OCI-LY7 (cell line): ENCODE results near the gene ATP5F1B.

Experiments used
- EZH2phosphoT487 ChIP-seq: fragments of 200-600 bp; sonication (generic); IDR thresholded peaks from 2 replicates; pipeline ENCODE4 v1.6.1; 2018; ENCODE audit warnings: low read depth, borderline replicate concordance, mild to moderate bottlenecking, mixed run types, antibody characterized with exemption, low read length, moderate library complexity, mixed read lengths
- TF ChIP-seq, protein P1 (sequence below): fragments of 200-600 bp; sonication (generic); conservative IDR thresholded peaks from 2 replicates; pipeline ENCODE4 v1.5.1; 2014; ENCODE audit warnings: mild to moderate bottlenecking, antibody characterized with exemption, low read length, moderate library complexity, mixed read lengths

DNA sequence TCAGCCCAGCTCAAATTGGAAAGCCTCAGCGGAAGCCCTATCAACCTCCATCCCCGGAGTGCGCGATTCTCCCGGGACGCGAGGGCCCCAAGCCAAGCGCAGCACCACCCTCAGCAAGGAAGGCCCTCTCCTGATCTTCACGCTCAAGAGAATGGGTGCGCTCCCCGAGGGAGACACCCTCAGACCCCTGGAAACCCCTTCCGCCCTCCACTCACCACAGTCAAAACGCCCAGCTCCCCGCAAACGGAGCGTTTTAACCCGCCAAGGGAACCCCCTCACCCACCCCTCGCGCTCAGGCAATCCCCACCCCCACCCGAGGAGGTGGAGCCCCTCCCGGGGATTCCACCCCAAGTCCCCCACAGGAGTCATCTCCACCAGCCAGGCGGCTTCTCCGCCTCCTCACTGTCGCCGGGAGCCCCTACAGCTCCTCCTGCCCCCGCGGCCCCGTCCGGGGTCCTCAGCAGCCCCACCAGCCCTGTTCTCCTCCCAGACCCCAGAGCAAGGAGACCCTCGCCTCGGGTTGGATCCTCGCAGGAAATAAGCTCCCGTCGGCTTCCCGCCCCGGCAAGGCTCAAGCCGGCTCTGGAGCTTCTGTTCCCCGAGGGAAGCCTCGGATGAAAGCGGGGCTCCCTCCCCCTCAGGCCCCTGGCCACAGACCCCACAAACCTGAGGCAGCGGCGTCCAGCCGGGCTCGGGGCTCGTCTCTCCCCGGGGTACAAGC is 16.2 kb downstream of the ATP5F1B start:
- TF ChIP-seq, protein P1, sequence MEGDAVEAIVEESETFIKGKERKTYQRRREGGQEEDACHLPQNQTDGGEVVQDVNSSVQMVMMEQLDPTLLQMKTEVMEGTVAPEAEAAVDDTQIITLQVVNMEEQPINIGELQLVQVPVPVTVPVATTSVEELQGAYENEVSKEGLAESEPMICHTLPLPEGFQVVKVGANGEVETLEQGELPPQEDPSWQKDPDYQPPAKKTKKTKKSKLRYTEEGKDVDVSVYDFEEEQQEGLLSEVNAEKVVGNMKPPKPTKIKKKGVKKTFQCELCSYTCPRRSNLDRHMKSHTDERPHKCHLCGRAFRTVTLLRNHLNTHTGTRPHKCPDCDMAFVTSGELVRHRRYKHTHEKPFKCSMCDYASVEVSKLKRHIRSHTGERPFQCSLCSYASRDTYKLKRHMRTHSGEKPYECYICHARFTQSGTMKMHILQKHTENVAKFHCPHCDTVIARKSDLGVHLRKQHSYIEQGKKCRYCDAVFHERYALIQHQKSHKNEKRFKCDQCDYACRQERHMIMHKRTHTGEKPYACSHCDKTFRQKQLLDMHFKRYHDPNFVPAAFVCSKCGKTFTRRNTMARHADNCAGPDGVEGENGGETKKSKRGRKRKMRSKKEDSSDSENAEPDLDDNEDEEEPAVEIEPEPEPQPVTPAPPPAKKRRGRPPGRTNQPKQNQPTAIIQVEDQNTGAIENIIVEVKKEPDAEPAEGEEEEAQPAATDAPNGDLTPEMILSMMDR = no peak
- no peak for TF ChIP-seq EZH2phosphoT487
